Stomach (tissue), 4 donors: Measurements from ENCODE around the gene DCP1B.
A peak's percentile ranks its signal among the peaks of the same experiment; 100 is the strongest.

ENCODE experiments used
- CTCF ChIP-seq, 7 experiments: fragments of 450-650 bp in 4 of 7; fragments of 200-600 bp in 3 of 7; sonication (generic) in 3 of 7; IDR thresholded peaks; one replicate each; pipeline ENCODE4 v1.5.1; 2016 to 2019; ENCODE audit warnings: antibody characterized with exemption in 7 of 7, control low read depth in 2 of 7, mild to moderate bottlenecking in 1 of 7
- EP300 ChIP-seq: sonication (generic); formaldehyde crosslinking; IDR thresholded peaks from one replicate; pipeline ENCODE4 v1.6.1; 2017; ENCODE audit warnings: antibody characterized with exemption
- POLR2A ChIP-seq, 4 donors: fragments of 450-650 bp; IDR thresholded peaks; one replicate each; pipeline ENCODE4 v1.6.1; 2016; ENCODE audit warnings: antibody characterized with exemption in 4 of 4, control low read depth in 2 of 4, mild to moderate bottlenecking in 1 of 4, moderate library complexity in 1 of 4
- POLR2AphosphoS5 ChIP-seq, 3 donors: sonication (generic); formaldehyde crosslinking; IDR thresholded peaks; one replicate each; pipeline ENCODE4 v1.6.1; 2016; ENCODE audit warnings: antibody characterized with exemption in 3 of 3

DNA sequence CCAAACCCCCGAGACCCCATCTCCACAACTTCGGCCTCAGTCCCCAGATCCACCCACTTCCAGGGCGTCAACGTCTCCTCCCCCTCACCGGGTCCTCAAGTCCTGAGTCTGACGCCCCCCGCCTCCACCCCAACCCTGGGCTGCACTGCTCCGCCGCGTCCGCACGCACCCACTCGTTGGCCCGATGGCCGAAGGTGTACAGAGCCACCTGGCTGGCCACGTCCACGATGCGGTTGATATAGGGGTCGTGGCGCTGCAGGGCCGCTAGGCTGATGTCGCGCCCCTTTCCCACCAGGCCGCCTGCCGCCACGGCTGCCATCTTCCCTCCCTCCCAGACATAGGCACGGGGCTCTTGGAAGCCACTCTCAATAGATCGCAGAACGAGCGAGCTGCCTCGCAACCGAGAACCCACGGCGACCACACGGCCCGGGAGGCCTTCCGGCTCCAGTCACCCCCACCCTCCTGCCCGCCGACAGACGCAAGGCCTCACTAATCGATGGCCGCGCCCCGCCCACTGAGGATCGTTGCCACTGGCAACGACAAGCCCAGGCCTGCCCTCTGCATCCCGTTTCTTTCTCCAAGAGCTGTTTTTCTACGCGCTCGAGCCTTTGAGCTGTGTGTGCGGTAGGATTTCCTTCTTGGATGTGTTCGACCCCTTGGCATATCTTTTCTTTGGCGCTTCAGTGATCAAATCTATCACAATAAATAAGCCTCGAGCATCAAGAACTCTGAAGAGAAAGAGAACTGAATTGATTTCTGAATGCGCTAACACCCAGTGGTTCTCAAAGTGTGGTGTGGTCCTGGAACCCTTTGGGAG, at the start of gene DCP1B:
- TF ChIP-seq CTCF (IDR thresholded peaks at IDR 0.05) = no peak
- TF ChIP-seq POLR2AphosphoS5 (IDR thresholded peaks at IDR 0.05) = peak; percentile 80 to 96 (median 93)
- TF ChIP-seq EP300 = no peak
- TF ChIP-seq POLR2A (IDR thresholded peaks at IDR 0.05) = no peak
